IMR-90 (cell line): ENCODE results near the gene ZNRD2. TPM values are rescaled to one million over a fixed set of nuclear protein-coding genes. Genes with fewer than 3 reads are reported as not detected.
A peak's percentile ranks its signal among the peaks of the same experiment; 100 is the strongest.

Experiments used
- ATAC-seq: fragments of 200-7000 bp; cut with Tn5 transposase; 2 replicates; pipeline ENCODE4 v1.9.1; 2020; ENCODE audit warnings: low read depth, mild to moderate bottlenecking, moderate library complexity
- BruUV-seq: library from RNA; stranded (reverse); fragments of 400-500 nt; replicated peaks from 2 replicates; lab custom pipeline; 2021; lab: Mats Ljungman, UMichigan
- CTCF ChIA-PET: fragments of 300-600 bp; formaldehyde crosslinking; extraction: SDS; loops from one replicate; lab custom pipeline; 2021; ENCODE audit warnings: antibody characterized with exemption; lab: Yijun Ruan, JAX
- POLR2A ChIA-PET: fragments of 300-600 bp; sonication (Branson Sonifier 250); formaldehyde crosslinking; loops from one replicate; lab custom pipeline; 2022; ENCODE audit warnings: antibody characterized with exemption; ENCODE audit not compliant: unreplicated experiment; lab: Charles Lee
- DNase-seq: peaks from one replicate; pipeline ENCODE4 v3.0.0; 2013
- H2AFZ ChIP-seq: replicated peaks from 2 replicates; pipeline ENCODE3; 2013; ENCODE audit warnings: low read length, mild to moderate bottlenecking; ENCODE audit not compliant: poor library complexity
- H2AK5ac ChIP-seq: 2 replicates; pipeline ENCODE4 v1.6.1; 2013; ENCODE audit warnings: low read depth, low read length, inconsistent platforms
- H2AK9ac ChIP-seq: replicated peaks from 2 replicates; pipeline ENCODE3; 2013; ENCODE audit warnings: mild to moderate bottlenecking, low read depth, low read length, moderate library complexity; ENCODE audit not compliant: poor library complexity
- H2BK120ac ChIP-seq: 2 replicates; pipeline ENCODE4 v1.6.1; 2013; ENCODE audit warnings: low read depth, low read length, inconsistent platforms
- H2BK15ac ChIP-seq: 3 replicates; pipeline ENCODE4 v1.6.1; 2013; ENCODE audit warnings: low read depth, low read length, inconsistent platforms
- H2BK20ac ChIP-seq: 2 replicates; pipeline ENCODE4 v1.6.1; 2013; ENCODE audit warnings: low read depth, mild to moderate bottlenecking, inconsistent platforms, low read length, moderate library complexity
- H2BK5ac ChIP-seq: 2 replicates; pipeline ENCODE4 v1.6.1; 2013; ENCODE audit warnings: mild to moderate bottlenecking, low read depth, low read length, inconsistent platforms; ENCODE audit not compliant: poor library complexity, severe bottlenecking
- H3K14ac ChIP-seq: replicated peaks from 2 replicates; pipeline ENCODE4 v1.6.1; 2013; ENCODE audit warnings: low read depth, low read length, inconsistent platforms
- H3K18ac ChIP-seq: 2 replicates; pipeline ENCODE4 v1.6.1; 2013; ENCODE audit warnings: low read depth, low read length, control low read depth
- H3K23ac ChIP-seq: 2 replicates; pipeline ENCODE4 v1.6.1; 2013; ENCODE audit warnings: low read depth, low read length, inconsistent platforms
- H3K27ac ChIP-seq: 2 replicates; pipeline ENCODE4 v1.5.1; 2013; ENCODE audit warnings: mild to moderate bottlenecking, control low read depth, low read length; ENCODE audit not compliant: insufficient read depth
- H3K27me3 ChIP-seq: 2 replicates; pipeline ENCODE4 v1.6.1; 2013; ENCODE audit warnings: low read length; ENCODE audit not compliant: control insufficient read depth, insufficient read depth
- H3K36me3 ChIP-seq: 2 replicates; pipeline ENCODE4 v1.6.1; 2013; ENCODE audit warnings: low read length, mixed read lengths; ENCODE audit not compliant: control insufficient read depth, insufficient read depth
- H3K4ac ChIP-seq: 2 replicates; pipeline ENCODE4 v1.6.1; 2013; ENCODE audit warnings: low read depth, low read length, inconsistent platforms
- H3K4me1 ChIP-seq: 2 replicates; pipeline ENCODE4 v1.6.1; 2013; ENCODE audit warnings: low read length, mixed read lengths; ENCODE audit not compliant: control insufficient read depth, insufficient read depth
- H3K4me2 ChIP-seq: 2 replicates; pipeline ENCODE4 v1.6.1; 2013; ENCODE audit warnings: low read depth, mild to moderate bottlenecking, control low read depth, low read length, moderate library complexity
- H3K4me3 ChIP-seq: 2 replicates; pipeline ENCODE4 v1.5.1; 2013; ENCODE audit warnings: low read depth, mild to moderate bottlenecking, control low read depth, low read length, moderate library complexity; ENCODE audit not compliant: insufficient read depth
- H3K56ac ChIP-seq: 2 replicates; pipeline ENCODE4 v1.6.1; 2013; ENCODE audit warnings: low read length, inconsistent platforms; ENCODE audit not compliant: insufficient read depth; ENCODE audit errors: extremely low read depth
- H3K79me1 ChIP-seq, 2 experiments: 2 replicates each; pipeline ENCODE4 v1.6.1; 2013; ENCODE audit warnings: low read length in 2 of 2, inconsistent platforms in 1 of 2, low read depth in 1 of 2
- H3K9ac ChIP-seq: 2 replicates; pipeline ENCODE4 v1.6.1; 2013; ENCODE audit warnings: low read depth, low read length, control low read depth
- H3K9me1 ChIP-seq: 2 replicates; pipeline ENCODE4 v1.6.1; 2013; ENCODE audit warnings: low read length, inconsistent platforms; ENCODE audit not compliant: insufficient read depth
- H3K9me3 ChIP-seq: 2 replicates; pipeline ENCODE4 v1.6.1; 2013; ENCODE audit warnings: low read length; ENCODE audit not compliant: control insufficient read depth, insufficient read depth
- H4K20me1 ChIP-seq: 2 replicates; pipeline ENCODE4 v1.6.1; 2013; ENCODE audit warnings: low read length, inconsistent platforms; ENCODE audit not compliant: insufficient read depth
- H4K5ac ChIP-seq: 2 replicates; pipeline ENCODE4 v1.6.1; 2013; ENCODE audit warnings: mild to moderate bottlenecking, low read depth, low read length, control low read depth
- H4K8ac ChIP-seq, 2 experiments: 2 replicates each; pipeline ENCODE4 v1.6.1; 2013; ENCODE audit warnings: low read depth in 2 of 2, low read length in 2 of 2, control low read depth in 1 of 2, inconsistent platforms in 1 of 2
- H4K91ac ChIP-seq: 2 replicates; pipeline ENCODE4 v1.6.1; 2013; ENCODE audit warnings: low read depth, low read length, inconsistent platforms; ENCODE audit not compliant: insufficient read depth
- BHLHE40 ChIP-seq: fragments of 150-350 bp; IDR thresholded peaks from 2 replicates; pipeline ENCODE4 v1.6.1; 2016; ENCODE audit warnings: mild to moderate bottlenecking, low read depth, low read length
- CEBPB ChIP-seq: IDR thresholded peaks from 2 replicates; pipeline ENCODE4 v1.6.1; 2012; ENCODE audit warnings: low read depth, low read length, improper control_type of control experiment
- CHD1 ChIP-seq: IDR thresholded peaks from 2 replicates; pipeline ENCODE4 v1.6.1; 2012; ENCODE audit warnings: low read depth, low read length, improper control_type of control experiment
- FOS ChIP-seq: fragments of 150-350 bp; IDR thresholded peaks from 2 replicates; pipeline ENCODE4 v1.6.1; 2016; ENCODE audit warnings: low read depth, low read length
- MAZ ChIP-seq: IDR thresholded peaks from 2 replicates; pipeline ENCODE4 v1.6.1; 2012; ENCODE audit warnings: low read depth, mild to moderate bottlenecking, low read length, improper control_type of control experiment, moderate library complexity, borderline replicate concordance
- RAD21 ChIP-seq: IDR thresholded peaks from 2 replicates; pipeline ENCODE4 v1.6.1; 2012; ENCODE audit warnings: low read length, improper control_type of control experiment
- SMC3 ChIP-seq: fragments of 150-350 bp; IDR thresholded peaks from 2 replicates; pipeline ENCODE4 v1.6.1; 2016; ENCODE audit warnings: low read depth, mild to moderate bottlenecking, antibody characterized with exemption, low read length, moderate library complexity
- WGBS, 2 experiments: methylation state at CpG; one replicate each; pipeline versions ENCODE4 v1.1.5 to v1.1.7; 2013; ENCODE audit warnings: missing lambda C conversion rate in 2 of 2; ENCODE audit not compliant: insufficient read length in 1 of 2; ENCODE audit errors: extremely low coverage in 2 of 2; 5-methylcytosine and 5-hydroxymethylcytosine counted together
- dilution Hi-C: fragments of 300-500 bp; cut with HindIII; formaldehyde crosslinking; loops from one replicate; pipeline ENCODE4 v1.14.3; 2018; ENCODE audit warnings: low sequenced_read_pairs; ENCODE audit not compliant: unreplicated experiment
- in situ Hi-C: fragments of 300-500 bp; cut with MboI; formaldehyde crosslinking; loops from 3 replicates; pipeline ENCODE4 v1.14.3; 2019; ENCODE audit warnings: low sequenced_read_pairs, inconsistent platforms, mixed read lengths
- intact Hi-C: fragments of 100-400 bp; cut with micrococcal nuclease; formaldehyde crosslinking; loops from 2 replicates; pipeline ENCODE4 v1.10.0; 2022
- polyA plus RNA-seq, 3 experiments: library from polyadenylated mRNA; depleted of rRNA; stranded (reverse); fragments of >200 nt; gene quantifications; 2 replicates each; pipeline ENCODE4 v1.2.3, GENCODE V29; 2012; ENCODE audit warnings: low replicate concordance in 1 of 3
- total RNA-seq: library from RNA; depleted of rRNA; stranded (reverse); fragments of >200 nt; gene quantifications from 2 replicates; pipeline ENCODE4 v1.2.3, GENCODE V29; 2012
- TF ChIP-seq, protein P1 (sequence below): fragments of 150-350 bp; IDR thresholded peaks from 2 replicates; pipeline ENCODE4 v1.6.1; 2017; ENCODE audit warnings: mild to moderate bottlenecking, antibody characterized with exemption, low read length, low read depth
- TF ChIP-seq, protein P2 (sequence below): conservative IDR thresholded peaks from 2 replicates; pipeline ENCODE4 v1.5.1; 2012; ENCODE audit warnings: mild to moderate bottlenecking, low read depth, low read length, improper control_type of control experiment

ZNRD2 gene
- total and polyA plus RNA-seq, 2 of the 4 experiments (the other 2 are of a cell fraction): 75.6 to 90.3 TPM

DNA sequence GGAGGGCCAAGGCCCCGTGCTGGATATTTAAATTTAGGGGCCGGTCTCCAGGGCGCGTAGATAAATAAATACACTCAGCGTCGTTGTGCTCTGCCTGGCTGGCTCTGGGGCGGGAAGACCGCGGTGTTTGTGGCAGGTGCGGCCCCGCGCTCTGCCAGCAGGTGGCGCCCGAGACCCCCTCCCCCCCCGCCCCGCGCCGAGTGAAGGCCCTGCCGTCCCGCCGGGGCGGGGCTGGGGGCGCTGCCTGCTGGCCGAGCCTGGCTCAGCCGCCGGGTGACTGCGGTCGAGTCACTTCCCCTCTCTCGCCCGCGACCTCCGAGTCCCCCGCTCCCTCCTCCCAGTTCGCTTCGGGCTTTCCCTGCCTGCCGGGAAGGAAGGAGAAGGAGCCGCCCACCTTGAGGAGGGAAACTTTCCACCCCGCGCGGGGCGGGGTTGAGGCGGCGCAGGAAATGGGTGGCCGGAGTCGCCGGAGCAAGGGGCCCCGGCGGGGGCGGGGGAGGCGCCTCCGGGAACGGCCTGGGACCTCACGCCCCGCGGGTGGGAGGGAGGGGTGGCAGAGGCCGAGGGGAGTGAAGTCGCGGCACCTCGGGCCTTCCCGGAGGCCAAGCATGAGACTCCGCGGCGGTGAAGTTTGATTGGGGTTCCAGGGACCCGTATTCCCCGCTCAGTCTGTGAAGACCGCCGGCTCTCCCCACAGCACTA, 4.0 kb downstream of the ZNRD2 start:
- peaks cover 34% of the 10 kb centered on the region for H3K4me1 ChIP-seq
- peak overlapping the region; percentile 98 for H2AK5ac ChIP-seq
- ChIA-PET CTCF (no interaction called here), POLR2A (interaction anchor here (0.7 kb wide), 1 partner anchor 1422 kb away, joined by 3 read pairs; no protein-coding TSS in a partner anchor)
- peaks cover 8% of the 10 kb centered on the region for H3K9me1 ChIP-seq
- H2AFZ ChIP-seq: peak overlapping the region; percentile 82
- no peaks in the 10 kb centered on the region for H3K9me3 ChIP-seq
- DNase-seq (peak; percentile 95), ATAC-seq (peak; percentile 43)
- peak overlapping the region; percentile 96 for H3K14ac ChIP-seq
- BruUV-seq: no TSS peak
- H3K18ac ChIP-seq: 0 out of 2 replicates have a peak overlapping the region, but pooled peaks have one; percentile 11
- H2BK20ac ChIP-seq: no peak overlapping the region
- H3K9ac ChIP-seq: peak overlapping the region; percentile 60
- H4K20me1 ChIP-seq: peaks cover 34% of the 10 kb centered on the region
- peak overlapping the region; percentile 58 to 66; a peak in 2 of 4 replicates for H4K8ac ChIP-seq
- in situ Hi-C loops: no loop called here
- H4K91ac ChIP-seq: peak overlapping the region; percentile 70
- peak overlapping the region; percentile 70 for H3K56ac ChIP-seq
- WGBS, 2 experiments: 1% methylated on average over 23 of the region's 67 CpGs; no CpG with 5 or more reads in 1 of the 2 experiments
- intact Hi-C loops: loop anchor here (5.0 kb wide), 2 partner anchors 33 to 192 kb away; partner anchors contain the start of gene SLC25A45
- H3K4ac ChIP-seq: peak overlapping the region; percentile 96
- H3K27ac ChIP-seq: peak overlapping the region; percentile 75
- H3K36me3 ChIP-seq: peaks cover 4% of the 10 kb centered on the region; the same call in 1 of the 2 replicates
- peak overlapping the region; percentile 58 for H4K5ac ChIP-seq
- TF ChIP-seq, protein P1, sequence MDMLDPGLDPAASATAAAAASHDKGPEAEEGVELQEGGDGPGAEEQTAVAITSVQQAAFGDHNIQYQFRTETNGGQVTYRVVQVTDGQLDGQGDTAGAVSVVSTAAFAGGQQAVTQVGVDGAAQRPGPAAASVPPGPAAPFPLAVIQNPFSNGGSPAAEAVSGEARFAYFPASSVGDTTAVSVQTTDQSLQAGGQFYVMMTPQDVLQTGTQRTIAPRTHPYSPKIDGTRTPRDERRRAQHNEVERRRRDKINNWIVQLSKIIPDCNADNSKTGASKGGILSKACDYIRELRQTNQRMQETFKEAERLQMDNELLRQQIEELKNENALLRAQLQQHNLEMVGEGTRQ: peak; percentile 4; the same call in 1 of the 2 replicates
- TF ChIP-seq BHLHE40 (no peak; the same call in 1 of the 2 replicates), RAD21 (peak; percentile 38), MAZ (peak; percentile 98), FOS (peak; percentile 24; the same call in 1 of the 2 replicates), CHD1 (no peak), CEBPB (no peak), SMC3 (peak; percentile 41)
- TF ChIP-seq, protein P2, sequence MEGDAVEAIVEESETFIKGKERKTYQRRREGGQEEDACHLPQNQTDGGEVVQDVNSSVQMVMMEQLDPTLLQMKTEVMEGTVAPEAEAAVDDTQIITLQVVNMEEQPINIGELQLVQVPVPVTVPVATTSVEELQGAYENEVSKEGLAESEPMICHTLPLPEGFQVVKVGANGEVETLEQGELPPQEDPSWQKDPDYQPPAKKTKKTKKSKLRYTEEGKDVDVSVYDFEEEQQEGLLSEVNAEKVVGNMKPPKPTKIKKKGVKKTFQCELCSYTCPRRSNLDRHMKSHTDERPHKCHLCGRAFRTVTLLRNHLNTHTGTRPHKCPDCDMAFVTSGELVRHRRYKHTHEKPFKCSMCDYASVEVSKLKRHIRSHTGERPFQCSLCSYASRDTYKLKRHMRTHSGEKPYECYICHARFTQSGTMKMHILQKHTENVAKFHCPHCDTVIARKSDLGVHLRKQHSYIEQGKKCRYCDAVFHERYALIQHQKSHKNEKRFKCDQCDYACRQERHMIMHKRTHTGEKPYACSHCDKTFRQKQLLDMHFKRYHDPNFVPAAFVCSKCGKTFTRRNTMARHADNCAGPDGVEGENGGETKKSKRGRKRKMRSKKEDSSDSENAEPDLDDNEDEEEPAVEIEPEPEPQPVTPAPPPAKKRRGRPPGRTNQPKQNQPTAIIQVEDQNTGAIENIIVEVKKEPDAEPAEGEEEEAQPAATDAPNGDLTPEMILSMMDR: peak; percentile 71
- H2BK5ac ChIP-seq: peak overlapping the region; percentile 76
- peak overlapping the region; percentile 91 for H2AK9ac ChIP-seq
- H2BK120ac ChIP-seq: peak overlapping the region; percentile 83; the same call in 1 of the 2 replicates
- H3K79me1 ChIP-seq: peaks cover 25 to 73% of the 10 kb centered on the region in 2 experiments
- peak overlapping the region; percentile 93; the same call in 1 of the 2 replicates for H3K23ac ChIP-seq
- H3K27me3 ChIP-seq: no peaks in the 10 kb centered on the region
- H3K4me2 ChIP-seq: peak overlapping the region; percentile 87
- dilution Hi-C loops: no loop called here
- peak overlapping the region; percentile 31 for H3K4me3 ChIP-seq
- 0 out of 3 replicates have a peak overlapping the region, but pooled peaks have one; percentile 76 for H2BK15ac ChIP-seq
